Right ventricle myocardium superior (tissue), 1 donor: ENCODE results near the gene WFIKKN2. TPM values are rescaled to one million over a fixed set of nuclear protein-coding genes. Genes with fewer than 3 reads are reported as not detected.
A peak's percentile ranks its signal among the peaks of the same experiment; 100 is the strongest.

ENCODE experiments used
- ATAC-seq: fragments of 200-7000 bp; cut with Tn5 transposase; one replicate; pipeline ENCODE4 v1.9.1; 2020; ENCODE audit warnings: mild to moderate bottlenecking; ENCODE audit not compliant: poor library complexity
- DNase-seq: peaks from one replicate; pipeline ENCODE4 v3.0.0-alpha.2; 2020
- intact Hi-C: fragments of 100-400 bp; cut with DNase I; formaldehyde crosslinking; loops from one replicate; pipeline ENCODE4 v1.11.2; 2022
- total RNA-seq: library from RNA; stranded (reverse); fragmentation: NEBNext Ultra II Directional; extraction: Animal tissue kit (Norgen Biotek cat#: 25700); gene quantifications from one replicate; pipeline ENCODE4 v1.2.1, GENCODE V29; 2021
- donor health status: DM: no; HTN: yes; CAD: no; lungs with severe emphysema.

The WFIKKN2 gene
- total RNA-seq, 1 donor from 2014 or later, result 0.51 TPM

DNA sequence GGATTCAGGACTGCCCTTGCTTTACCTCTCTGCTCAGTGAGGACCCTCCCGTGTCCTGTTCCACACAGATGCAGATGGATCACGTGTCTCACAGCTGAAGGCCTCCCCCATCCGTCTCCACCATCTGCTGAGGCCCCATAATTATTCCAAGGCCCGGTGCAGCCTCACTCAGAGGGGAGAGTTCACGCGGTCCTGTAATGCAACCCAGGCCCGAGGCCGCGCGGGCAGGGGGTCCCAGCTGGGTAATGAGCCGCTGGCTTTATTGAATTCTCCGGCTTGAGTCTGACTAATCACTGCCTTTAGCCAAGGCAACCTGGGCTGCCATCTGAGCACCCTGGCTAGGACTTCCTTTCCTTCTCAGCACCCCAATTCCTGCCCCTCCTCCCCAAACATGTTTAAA lies 4.4 kb upstream of the WFIKKN2 start:
- DNase-seq (no peak), ATAC-seq (no peak)
- intact Hi-C loops, result no loop called here

DNA sequence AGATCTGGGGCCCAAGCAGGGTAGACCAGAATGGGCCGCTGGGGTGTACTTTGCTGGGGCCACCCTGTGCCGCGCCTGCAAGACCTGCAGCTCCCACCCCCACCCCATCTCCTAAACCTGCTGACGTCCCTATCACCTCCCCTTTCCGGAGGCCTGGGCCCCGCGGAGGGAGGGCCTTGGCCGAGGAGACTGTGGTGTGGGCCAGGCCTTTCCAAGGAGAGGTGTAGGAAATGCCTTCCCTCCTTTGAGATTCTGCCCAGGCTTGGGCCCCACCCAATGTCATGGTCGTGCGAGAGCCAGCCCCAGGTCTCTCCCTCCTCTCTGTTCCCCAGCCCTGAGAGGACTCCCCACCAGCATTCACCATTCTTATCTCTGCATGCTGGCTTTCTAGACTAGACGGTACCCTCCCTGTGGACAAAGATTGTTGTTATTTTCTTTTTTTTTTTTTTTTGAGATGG lies 3.9 kb upstream of the WFIKKN2 start:
- ATAC-seq, result no peak
- intact Hi-C loops, result no loop called here
- DNase-seq, result no peak

- ATAC-seq (no peak), DNase-seq (no peak)
- intact Hi-C loops, result no loop called here
Observed at GRCh38 chr17:50832267-50832863, 3.0 kb upstream of the WFIKKN2 start.

GRCh38 chr17:50832864-50833381 lies 2.5 kb upstream of the WFIKKN2 start:
- ATAC-seq (no peak), DNase-seq (no peak)
- intact Hi-C loops, result no loop called here

DNA sequence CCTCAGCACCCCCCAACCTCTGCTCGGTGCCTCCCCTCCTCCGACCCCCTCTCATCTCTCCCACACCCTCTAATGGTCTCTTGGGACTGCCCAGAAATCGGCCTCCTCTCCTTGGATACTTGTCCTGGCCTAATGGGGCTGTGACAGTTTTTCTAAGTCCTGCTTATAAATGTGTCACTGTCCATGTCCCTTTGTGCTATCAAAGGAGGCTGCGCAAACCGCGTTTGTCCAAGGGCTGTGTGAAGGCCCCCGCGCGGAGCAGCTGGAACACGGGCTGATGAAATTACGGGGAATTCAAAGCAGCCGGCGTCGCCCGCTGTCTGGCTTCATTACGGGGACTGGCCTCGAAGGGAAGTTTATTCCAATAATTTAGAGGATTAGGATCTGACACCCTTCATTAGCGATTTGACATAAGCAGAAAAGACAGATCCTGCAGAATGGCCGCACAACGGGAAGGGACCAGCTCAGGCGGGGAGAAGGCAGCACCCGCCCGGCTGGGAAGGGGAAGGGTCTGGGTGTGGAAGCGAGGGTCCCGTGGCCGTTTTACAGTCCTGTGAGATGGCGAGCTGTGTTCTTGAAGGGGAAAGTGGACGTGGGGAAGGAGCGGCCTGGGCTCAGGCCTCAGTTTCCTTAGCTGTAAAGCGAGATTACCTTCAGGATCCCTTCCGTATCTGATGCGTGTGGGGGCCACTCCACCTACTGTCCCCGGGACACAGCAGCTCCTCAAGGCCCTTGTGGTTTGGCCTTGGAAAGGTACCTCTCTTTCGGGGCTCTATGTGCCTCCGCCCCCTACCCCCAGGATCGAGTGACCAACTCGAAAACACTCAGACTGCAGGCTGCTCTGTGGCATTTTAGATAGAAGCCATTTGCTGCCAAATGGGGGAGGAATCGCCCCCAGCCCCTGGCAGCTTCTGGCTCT lies 1.6 kb upstream of the WFIKKN2 start:
- ATAC-seq (no peak), DNase-seq (no peak)
- intact Hi-C loops, result no loop called here

GRCh38 chr17:50834429-50835300 lies 721 bp upstream of the WFIKKN2 start:
- DNase-seq, result no peak
- ATAC-seq, result peak; percentile 36
- intact Hi-C loops, result no loop called here

DNA sequence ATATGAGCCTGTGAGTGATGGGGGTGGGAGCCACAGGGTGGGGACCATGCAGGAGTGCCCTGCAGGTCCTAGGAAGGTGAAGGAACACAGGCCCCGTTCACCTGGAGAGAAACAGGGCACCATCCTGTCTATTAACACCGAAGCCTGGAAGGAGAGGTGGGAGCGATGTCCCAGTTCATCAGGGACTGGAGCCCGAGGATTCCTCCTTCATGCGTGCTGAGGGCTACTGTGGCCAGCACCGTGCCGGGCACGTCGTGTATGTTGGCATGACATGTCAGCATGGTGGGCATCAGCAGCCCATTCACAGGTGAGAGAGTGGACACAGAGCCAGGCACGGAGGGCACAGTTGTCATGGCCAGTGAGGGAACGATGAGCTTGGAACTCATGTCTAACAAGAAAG lies 1.4 kb downstream of the WFIKKN2 start:
- intact Hi-C loops, result no loop called here
- DNase-seq (no peak), ATAC-seq (no peak)

DNA sequence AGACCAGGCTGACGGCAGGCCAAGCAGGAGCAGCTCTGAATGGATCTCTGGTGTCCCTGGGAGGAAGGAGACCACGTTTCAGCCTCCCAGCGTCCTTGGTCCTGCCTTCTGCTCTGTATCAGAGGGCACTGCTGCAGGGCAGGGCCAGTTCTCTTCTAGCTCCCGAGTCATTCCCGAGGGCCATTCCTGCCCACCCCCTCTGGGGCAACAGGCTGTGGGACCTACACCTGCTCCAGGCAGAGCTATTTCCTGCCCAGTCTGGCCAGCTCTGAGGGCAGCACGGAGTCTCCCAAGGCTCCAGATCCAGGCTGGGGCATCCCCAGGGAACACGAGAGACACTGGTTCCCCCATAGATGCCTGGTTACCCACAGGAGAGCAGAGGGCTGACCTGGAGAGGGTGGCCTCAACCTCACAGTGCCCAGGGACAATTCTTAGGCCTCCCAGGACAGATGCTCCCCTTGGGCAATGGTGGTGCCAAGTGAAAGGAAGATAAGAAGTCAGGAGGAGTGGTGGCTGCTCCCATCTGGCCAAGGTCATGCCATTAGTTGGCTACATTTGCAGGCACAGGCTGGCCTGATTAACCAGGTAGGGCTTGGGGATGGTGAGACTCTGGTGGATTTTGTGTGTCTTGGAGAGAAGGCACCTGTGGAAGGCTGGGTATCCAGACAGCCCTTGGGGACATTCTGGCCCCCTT lies 2.0 kb downstream of the WFIKKN2 start:
- intact Hi-C loops, result no loop called here
- ATAC-seq (no peak), DNase-seq (no peak)

GRCh38 chr17:50837980-50838954 lies 2.9 kb downstream of the WFIKKN2 start:
- intact Hi-C loops, result no loop called here
- DNase-seq, result no peak
- ATAC-seq, result no peak

GRCh38 chr17:50839591-50840310 lies 4.4 kb downstream of the WFIKKN2 start:
- intact Hi-C loops, result loop anchor here (10.0 kb wide), 1 partner anchor 295 kb away; the partner anchor contains the start of gene SPATA20
- ATAC-seq (no peak), DNase-seq (no peak)

GRCh38 chr17:50840311-50840851 lies 5.0 kb downstream of the WFIKKN2 start:
- ATAC-seq, result no peak
- intact Hi-C loops, result loop anchor here (10.0 kb wide), 1 partner anchor 296 kb away; the partner anchor contains the start of gene SPATA20

GRCh38 chr17:50841277-50841948 lies 6.0 kb downstream of the WFIKKN2 start:
- intact Hi-C loops, result loop anchor here (10.0 kb wide), 1 partner anchor 297 kb away; the partner anchor contains the start of gene SPATA20
- DNase-seq, result no peak
- ATAC-seq, result no peak

More at GRCh38 chr17:50840311-50840851, 5.0 kb downstream of the WFIKKN2 start:
- DNase-seq, result no peak

GRCh38 chr17:50841949-50842354 lies 6.6 kb downstream of the WFIKKN2 start:
- DNase-seq (peak; percentile 81), ATAC-seq (peak; percentile 78)

GRCh38 chr17:50842506-50843149 lies 7.2 kb downstream of the WFIKKN2 start:
- DNase-seq (no peak), ATAC-seq (no peak)
- intact Hi-C loops, result loop anchor here (2.0 to 10.0 kb wide), 2 partner anchors 58 to 298 kb away; partner anchors contain the start of gene SPATA20

More at GRCh38 chr17:50841949-50842354, 6.6 kb downstream of the WFIKKN2 start:
- intact Hi-C loops, result loop anchor here (2.0 to 10.0 kb wide), 2 partner anchors 57 to 297 kb away; partner anchors contain the start of gene SPATA20
